Measurements from ENCODE around the gene ZNF624. TPM values are rescaled to one million over a fixed set of nuclear protein-coding genes. Genes with fewer than 3 reads are reported as not detected.
A peak's percentile ranks its signal among the peaks of the same experiment; 100 is the strongest.
"Not testable (repeated sequence)": the region's sequence is repeated elsewhere in the genome, so short reads cannot be mapped to it uniquely, and the experiment has no call there.

The ZNF624 gene
- total RNA-seq (2014; rRNA removed; shearing (Covaris generic)): 1.8 and 18.0 TPM in 2 replicates

DNA sequence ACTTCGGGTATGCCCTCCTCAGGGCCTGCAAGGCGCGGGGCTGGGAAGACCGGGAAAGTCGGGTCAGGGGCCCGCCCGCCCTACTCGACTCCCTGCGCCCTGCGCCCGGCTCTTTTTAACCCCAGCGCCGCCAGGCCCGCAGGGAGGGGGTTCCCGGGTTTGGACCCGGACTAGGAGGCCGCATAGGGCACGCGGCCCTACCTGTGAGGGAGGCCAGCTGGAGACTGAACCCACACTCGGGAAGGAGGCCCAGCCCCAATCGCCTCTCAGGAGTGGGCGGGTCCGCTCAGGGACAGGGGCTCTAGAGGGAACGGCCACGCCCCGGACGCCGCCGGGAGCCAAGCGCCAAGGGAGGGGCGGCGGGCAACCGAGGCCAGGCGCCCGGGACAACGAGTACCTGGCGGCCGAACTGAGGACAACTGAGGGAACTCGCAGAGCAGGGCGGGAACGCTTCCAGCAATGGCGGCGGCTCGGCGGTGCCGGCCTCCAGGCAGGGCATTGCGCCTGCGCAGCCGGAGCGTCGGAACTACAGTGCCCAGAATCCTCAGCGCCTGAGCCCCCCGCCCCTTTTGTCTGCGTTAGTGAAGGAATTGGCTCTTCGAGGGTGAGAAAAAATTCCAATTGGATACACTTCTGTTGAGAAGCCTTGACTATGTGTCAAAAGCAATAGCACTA is at the start of gene ZNF624:
Gene ZNF624, minus strand, starts transcription at position 484 of the 675 bp plus-strand sequence.
- peak; percentile 97 for DNase-seq (ENCODE audit: low read depth)

DNA sequence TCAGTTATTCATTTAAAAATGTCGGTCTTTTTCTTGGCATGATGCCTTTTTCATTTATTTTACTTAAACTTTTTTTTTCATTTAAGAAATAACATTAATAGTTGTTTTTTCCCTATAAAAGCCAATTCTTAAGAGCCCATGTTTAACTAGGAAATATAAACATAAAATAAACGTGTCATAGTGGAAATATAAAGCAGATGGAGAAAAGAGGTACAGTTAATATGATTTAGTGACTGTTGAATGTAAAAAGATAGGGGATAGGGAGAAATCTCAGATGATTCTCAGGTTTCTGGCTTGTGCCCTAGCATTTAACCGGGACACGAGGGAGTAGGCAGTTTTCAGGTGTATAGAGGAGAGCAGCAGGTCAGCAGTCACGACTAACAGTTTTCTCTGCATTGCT is 44.0 kb upstream of the ZNF624 start:
- DNase-seq (ENCODE audit: low read depth): not testable (repeated sequence)

DNA sequence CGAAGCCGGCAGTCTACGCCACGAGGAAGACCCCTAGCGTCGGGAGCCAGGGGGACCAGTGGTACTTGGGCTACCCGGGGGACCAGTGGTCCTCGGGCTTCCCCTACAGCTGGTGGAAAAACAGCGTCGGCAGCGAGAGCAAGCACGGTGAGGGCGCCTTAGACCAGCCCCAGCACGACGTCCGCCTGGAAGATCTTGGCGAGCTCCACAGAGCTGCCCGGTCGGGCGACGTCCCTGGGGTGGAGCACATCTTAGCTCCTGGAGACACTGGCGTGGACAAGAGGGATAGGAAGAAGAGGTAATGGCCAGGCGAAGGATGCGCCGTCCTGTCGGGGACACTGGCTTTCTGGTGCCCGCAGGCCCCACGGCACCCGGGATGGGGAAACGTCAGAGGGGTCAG is 36.8 kb upstream of the ZNF624 start:
- not testable (repeated sequence) for DNase-seq (ENCODE audit: low read depth)

DNA sequence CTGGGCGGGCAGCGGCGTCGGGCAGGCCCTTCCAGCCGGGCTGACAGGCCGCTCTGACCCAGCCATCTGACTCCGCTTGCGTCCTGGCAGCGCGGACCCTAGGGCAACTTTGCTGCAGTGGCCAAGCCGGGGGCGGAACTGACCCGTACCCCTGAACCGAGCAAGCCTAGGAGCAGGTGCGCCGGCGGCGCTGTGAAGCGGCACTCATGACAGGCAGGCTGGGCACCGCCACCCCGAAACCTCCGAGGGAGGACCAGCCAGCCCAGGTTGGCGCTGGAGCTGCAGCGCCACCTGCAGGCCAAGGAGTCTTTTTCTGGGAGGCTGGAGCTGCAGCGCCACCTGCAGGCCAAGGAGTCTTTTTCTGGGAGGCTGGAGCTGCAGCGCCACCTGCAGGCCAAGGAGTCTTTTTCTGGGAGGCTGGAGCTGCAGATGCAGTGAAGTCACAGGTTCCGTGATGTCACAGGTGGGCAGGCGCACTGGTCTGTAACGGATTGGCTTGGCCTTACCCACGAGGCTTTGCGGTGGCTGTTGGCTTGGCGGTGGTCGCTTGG is 36.2 kb upstream of the ZNF624 start, which contains the start of gene CCDC144A:
Gene CCDC144A, plus strand, starts transcription at position 511 of the 551 bp plus-strand sequence. CDS start 160 bp downstream, outside the sequence.
- not testable (repeated sequence) for DNase-seq (ENCODE audit: low read depth)

DNA sequence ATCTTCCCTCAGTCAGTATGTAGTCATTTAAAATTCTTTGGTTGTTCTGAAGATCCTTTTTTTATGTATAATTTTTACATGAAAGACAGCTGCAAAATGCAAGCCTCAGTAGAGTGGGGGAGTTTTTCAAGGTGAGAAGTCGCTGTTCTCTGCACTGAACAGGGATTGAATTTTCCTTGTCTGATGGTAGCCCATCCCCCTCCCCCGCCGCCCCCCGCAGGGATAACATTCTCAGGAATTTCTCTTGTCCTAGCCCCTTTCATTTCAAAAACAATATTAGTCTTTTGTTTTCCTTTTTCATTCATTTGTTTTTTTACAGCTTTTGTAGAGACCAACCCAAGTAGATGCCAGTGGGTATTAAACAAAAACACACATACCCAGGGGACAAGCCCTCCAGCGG is 33.5 kb upstream of the ZNF624 start:
- DNase-seq (ENCODE audit: low read depth): not testable (repeated sequence)

DNA sequence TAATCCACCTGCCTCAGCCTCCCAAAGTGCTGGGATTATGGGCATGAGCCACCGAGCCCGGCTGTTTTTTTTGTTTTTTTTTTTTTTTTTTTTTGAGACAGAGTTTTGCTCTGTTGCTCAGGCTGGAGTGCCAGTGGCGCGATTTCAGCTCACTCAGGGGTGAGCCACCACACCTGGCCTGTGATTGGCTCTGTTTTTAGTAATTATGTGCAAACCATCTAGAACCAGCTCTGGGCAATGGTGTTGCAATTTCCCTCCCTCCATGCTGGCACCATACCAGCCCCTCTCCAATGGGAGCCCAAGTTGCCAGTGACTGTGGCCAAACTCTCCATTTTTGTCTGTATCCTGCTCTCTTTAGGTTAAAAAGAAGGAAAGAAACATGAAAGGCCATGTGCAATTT is 32.4 kb upstream of the ZNF624 start:
- peak; percentile 7 for DNase-seq (ENCODE audit: low read depth)

DNA sequence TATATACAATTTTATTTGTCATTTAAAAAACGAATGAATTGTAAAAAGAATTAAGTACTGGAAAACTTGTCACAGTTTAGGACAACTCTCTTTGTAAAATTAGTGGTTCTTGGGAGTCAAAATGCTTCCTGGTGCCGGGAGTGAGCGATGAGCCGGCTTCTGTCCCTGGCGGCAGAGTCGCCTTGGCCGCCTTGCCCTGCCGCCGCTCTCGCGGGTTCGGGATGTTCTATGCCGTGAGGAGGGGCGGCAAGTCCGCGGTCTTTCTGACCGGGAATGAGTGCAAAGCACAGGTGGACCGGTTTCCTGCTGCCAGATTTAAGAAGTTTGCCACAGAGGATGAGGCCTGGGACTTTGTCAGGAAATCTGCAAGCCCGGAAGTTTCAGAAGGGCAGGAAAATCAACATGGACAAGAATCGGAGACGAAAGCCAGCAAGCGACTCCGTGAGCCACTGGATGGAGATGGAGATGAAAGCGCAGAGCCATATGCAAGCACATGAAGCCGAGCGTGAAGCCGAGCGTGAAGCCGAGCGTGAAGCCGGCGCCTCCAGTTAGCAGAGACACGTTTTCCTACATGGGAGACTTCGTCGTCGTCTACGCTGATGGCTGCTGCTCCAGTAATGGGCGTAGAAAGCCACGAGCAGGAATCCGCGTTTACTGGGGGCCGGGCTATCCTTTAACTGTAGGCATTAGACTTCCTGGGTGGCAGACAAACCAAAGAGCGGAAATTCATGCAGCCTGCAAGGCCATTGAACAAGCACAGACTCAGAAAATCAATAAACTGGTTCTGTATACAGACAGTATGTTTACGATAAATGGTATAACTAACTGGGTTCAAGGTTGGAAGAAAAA is 29.9 kb upstream of the ZNF624 start:
- DNase-seq (ENCODE audit: low read depth): not testable (repeated sequence)

DNA sequence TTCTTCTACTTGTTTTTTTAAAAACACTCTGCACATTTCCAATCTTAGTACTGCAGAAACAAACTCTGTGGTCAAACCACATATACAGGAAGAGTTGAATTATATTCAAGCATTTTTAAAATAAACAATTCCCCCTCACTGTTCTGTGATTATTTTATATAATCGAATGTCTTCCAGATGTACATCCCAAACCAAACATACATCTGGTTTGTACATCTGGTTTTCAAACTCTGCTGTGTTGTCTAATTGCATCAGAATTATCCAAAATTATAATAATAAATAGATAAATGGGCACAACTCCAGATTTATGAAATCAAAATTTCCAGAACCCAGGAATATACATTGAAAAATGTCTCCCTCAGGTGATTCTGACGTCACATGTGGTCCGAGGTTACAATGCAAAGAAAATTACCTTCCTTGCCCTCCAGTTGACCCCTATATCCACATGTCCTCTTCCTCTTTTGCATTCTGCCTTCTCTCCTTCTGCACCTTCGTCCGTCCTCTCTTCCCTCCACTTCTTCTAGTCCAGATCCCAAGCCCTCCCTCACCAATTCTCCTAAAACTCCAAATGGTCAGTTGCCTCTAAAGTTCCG is 23.1 kb upstream of the ZNF624 start:
- no peak for DNase-seq (ENCODE audit: low read depth)

DNA sequence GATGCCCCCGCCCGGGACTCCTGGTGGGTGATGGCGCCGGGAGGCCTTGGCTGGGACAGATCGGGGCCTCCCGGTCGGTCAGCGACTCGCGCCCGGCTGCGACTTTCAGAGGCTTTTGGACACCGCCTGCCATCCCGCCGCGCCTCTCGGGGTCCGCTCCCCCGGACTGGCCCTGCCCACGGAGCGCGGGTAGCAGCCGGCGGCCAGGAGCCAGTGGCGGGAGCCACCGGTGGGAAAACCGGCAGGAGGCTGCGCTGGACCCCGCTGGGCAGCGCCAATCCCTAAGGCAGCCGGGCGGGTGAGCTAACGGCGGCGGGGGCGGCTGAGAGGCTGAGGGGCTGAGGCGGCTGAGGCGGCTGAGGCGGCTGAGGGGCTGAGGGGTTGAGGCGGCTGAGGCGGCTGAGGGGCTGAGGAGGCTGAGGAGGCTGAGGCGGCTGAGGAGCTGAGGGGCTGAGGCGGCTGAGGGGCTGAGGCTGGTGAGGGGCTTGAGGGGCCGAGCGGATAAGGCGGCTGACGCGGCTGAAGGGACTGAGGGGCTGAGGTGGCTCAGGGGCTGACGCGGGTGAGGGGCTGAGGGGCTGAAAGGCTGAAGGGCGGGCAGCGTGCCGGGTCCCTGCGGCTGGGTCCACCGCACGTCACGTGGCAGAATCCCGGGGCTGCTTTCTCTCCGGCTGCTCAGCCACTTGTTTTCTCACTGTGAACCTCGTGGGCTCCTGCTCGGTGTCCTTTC is 13.4 kb upstream of the ZNF624 start:
- DNase-seq (ENCODE audit: low read depth): peak; percentile 47

DNA sequence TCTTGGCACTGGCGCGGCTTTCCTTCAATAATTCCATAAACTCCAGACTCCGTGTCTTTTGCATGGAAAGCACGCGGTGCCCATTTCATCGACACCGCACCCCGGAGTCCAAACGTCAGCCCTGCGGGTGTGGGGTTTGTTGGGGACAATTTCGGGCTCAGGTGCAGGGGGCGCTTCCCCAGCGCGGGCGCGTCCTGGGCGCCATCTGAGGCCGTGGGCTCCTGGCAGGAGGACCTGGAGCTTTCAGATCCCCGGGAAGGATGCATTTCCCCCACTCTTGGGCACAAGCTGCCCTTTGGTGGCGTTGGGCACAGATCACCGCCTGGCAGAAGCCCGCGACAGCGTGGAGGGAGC is 12.9 kb upstream of the ZNF624 start:
- not testable (repeated sequence) for DNase-seq (ENCODE audit: low read depth)

DNA sequence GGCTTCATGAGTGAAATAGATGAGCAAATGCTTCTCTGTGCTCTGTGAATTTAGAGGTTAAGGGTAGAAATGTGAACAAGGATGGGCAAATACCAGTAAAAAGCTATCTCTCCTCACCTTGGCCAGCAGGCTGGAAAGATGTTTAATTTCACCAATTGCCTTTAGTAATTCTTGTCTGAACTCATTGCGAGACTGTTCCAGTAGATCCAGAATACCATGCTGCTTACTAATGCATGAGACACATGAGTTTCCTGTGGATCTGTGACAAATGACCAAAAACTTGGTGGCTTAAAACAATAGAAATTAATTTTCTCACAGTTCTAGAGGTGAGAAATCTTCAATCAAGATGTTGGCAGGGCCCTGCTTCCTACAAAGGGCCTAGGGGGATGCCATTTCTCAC is 9.3 kb upstream of the ZNF624 start:
- DNase-seq (ENCODE audit: low read depth): peak; percentile 8

DNA sequence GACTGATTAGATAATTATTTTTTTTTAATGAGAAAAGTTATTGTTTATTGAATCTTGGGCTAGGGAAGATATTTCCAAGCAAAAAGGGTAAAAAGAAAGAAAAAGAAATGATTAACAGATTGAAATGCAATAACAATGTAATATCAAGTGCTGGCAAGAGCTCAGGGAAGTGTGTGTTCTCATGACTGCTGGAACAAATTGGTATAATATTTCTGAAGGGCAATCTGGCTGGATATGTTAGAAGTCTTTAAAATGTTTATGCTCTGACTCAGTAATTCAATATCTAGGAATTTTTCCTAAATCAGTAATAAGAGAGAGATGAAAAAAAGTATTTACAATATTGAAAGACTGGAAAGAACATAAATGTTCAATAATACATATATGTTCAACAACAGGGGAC is 7.6 kb upstream of the ZNF624 start:
- no peak for DNase-seq (ENCODE audit: low read depth)

DNA sequence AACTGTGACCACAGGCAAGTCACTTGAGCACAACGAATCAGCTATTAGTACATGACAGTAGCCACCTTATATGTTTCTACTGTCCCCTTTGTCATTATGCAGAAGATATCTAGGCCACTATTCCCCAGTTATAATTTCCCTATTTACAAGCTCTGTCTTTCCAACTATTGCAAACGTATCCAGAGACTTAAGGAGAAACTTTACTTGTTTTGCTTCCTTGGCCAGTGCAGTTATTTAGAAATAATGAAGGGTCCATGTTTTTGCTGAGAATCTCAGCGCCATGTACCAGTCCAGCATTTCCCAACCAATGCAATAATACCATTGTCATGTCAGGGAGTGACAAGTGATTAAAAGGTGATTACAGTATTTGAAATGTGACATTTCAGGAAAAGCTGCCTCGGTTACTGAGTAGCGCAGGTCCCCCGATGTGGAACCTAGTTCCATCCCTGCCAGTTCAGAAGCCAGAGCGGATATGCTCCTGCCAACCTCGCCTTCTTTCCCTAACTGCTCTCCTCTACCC is 743 bp downstream of the ZNF624 start:
- DNase-seq (ENCODE audit: low read depth): no peak

DNA sequence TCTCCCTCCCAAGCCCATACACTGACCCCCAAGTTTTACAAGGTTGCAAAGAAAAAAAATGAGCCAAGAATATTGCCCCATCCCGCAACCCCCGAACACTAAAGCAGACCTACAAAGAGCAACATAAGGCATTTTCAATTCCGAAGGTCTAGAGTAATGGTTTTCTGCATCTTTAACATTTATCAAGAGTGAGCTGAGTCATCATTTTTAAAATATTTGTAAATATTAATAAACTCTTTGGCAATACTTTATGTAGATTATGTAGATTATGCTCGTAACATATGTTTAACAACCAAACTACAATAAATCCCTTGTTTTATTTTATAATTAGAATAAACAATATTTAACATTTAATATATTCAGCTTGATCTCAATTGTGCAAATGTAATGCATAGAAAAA is 1.4 kb downstream of the ZNF624 start:
- DNase-seq (ENCODE audit: low read depth): no peak

DNA sequence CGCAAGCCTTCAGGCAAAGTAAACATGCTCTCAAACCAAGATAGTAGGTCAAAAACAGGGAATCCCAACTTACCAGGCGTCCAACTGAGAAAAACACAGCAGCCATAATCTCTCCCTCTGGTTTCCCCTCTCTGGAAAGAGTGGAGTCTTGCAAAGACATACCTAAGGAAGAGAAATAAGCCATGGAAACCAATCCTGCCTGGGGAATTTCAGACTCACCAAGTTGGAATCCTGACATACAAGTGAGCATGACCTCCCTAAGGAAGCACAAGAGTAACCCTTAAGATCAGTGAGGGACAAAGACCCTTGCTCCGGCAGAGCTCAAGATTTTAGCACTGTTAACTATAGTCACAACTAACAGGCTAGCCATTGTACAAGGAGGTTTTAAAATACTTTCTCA is 4.1 kb downstream of the ZNF624 start:
- DNase-seq (ENCODE audit: low read depth): no peak

DNA sequence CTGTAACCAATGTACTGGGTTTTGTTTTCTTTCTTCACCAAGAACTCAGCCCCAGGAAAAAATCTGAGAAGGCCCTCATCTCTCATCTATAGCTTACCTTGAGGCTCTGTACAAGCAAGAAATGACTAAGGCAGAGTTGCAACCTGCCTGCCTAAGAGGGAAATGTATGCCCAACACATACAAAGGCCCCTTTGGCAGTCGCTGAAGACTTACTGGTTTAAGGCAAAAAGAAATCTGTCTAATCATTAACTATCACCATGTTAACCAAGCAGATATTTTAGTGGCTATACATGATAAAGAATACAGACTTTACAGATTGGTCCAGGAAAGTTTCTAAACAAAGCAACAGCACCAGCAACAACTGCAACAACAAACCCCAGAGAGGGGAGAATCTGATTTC is 14.2 kb downstream of the ZNF624 start:
- no peak for DNase-seq (ENCODE audit: low read depth)

DNA sequence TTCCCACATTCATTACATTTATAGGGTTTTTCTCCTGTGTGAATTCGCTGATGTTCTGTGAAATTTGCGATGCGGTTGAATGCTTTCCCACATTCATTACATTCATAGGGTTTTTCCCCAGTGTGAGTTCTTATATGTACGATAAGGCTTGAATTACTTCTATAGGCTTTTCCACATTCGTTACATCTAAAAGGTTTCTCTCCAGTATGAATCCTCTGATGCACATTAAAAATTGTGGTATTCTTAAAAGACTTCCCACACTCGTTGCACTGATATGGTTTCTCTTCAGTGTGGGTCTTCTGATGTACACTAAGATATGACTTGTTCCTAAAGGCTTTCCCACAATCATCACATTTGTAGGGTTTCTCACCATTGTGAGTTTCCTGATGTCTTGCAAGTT is 30.4 kb downstream of the ZNF624 start:
- no peak for DNase-seq (ENCODE audit: low read depth)

DNA sequence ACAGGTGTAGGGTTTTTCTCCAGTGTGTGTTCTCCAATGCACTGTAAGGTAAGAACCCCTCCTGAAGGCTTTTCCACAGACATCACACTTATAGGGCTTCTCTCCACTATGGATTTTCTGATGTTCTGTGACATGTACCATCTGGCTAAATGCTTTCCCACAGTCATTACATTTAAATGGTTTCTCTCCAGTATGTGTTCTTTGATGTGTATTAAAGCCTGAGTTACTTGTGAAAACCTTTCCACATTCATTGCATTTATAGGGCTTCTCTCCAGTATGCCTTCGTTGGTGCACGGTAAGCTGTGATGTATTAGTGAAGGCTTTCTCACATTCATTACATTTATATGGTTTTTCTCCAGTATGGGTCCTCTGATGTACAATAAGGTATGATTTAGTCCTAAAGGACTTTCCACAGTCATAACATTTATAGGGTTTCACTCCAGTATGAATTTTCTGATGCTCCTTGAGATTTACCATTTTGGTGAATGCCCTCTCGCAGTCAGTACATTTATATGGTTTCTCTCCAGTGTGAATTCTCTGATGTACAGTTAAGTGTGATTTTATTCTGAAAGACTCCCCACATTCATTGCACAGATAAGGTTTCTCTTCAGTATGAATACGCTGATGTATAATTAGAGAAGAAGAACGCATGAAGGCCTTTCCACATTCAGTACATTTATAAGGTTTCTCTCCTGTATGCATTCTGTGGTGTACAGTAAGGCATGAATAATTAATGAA is 30.9 kb downstream of the ZNF624 start:
- DNase-seq (ENCODE audit: low read depth): no peak

DNA sequence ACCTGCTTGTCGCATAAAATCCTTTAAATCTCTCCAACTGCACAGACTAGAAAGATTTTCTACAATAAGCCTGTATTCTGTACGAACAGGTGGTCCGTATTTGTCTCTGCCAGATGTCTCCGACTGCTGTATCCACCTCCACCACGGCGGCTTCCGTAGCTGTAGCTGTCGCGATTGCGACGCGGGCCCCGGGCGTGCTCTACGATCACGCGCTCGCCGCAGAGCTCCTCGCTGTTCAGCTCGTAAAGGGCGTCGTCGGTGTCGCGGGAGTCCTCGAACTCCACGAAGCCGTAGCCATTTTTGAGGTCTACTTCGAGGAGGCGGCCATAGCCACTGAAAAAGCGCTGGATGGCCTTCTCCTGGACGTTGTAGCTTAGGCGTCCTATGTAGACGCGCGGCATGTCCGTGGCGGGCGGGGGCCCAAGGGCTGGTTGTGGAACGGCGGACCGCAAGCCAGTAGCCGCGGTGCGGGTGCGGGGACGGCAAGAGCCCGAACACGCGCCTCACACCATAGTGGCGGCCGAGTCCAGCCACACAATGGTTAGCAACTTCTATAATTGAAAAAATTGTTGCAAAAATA is 36.1 kb downstream of the ZNF624 start:
- DNase-seq (ENCODE audit: low read depth): no peak

DNA sequence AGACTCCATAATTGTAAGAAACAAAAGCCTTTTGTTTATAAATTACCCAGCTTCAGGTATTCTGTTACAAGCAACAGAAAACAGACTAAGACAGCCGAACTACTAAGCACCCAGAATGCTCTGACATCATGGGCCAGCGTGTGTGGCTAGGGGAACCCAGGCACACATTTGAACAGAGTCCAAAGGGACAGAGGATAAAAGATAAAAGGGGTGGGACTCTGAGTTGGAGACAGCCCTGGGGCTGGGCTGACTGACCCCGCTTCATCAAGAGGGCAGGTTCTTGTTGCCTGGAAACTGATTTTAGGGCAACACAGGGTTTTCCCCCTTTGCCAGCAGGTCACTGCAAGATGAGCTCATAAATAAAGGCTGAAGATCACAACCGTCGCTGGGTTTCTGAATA is 54.1 kb downstream of the ZNF624 start:
- no peak for DNase-seq (ENCODE audit: low read depth)
